B cell (primary cell): ENCODE results near the gene PRRC2B. TPM values are rescaled to one million over a fixed set of nuclear protein-coding genes. Genes with fewer than 3 reads are reported as not detected.

Source experiments
- ATAC-seq: fragments of 200-7000 bp; cut with Tn5 transposase; one replicate; pipeline ENCODE4 v1.10.0; 2021; ENCODE audit warnings: low read depth, mild to moderate bottlenecking, moderate number of reproducible peaks, moderate library complexity
- CTCF ChIA-PET: fragments of 350-600 bp; sonication (Branson Sonifier 250); formaldehyde crosslinking; loops from one replicate; lab custom pipeline; 2021; ENCODE audit warnings: antibody characterized with exemption, inconsistent platforms; lab: Charles Lee
- POLR2A ChIA-PET: fragments of 350-600 bp; sonication (Branson Sonifier 250); formaldehyde crosslinking; loops from one replicate; lab custom pipeline; 2021; ENCODE audit warnings: antibody characterized with exemption; lab: Charles Lee
- DNase-seq: peaks from one replicate; pipeline ENCODE4 v3.0.0; 2013
- H2AFZ ChIP-seq: 2 replicates; pipeline ENCODE4 v1.6.1; 2012; ENCODE audit warnings: mild to moderate bottlenecking, low read depth, low read length; ENCODE audit not compliant: insufficient read depth, poor library complexity, severe bottlenecking
- H3K27ac ChIP-seq, 2 donors: 1 replicate in 1 of 2; 2 replicates in 1 of 2; pipeline ENCODE4 v1.5.1; 2012 to 2013; ENCODE audit warnings: low read length in 2 of 2, mild to moderate bottlenecking in 2 of 2, moderate library complexity in 1 of 2
- H3K27me3 ChIP-seq, 4 experiments: fragments of 200-600 bp in 1 of 4; sonication (generic) in 1 of 4; replicated peaks in 1 of 4; 1 replicate in 2 of 4; 2 replicates in 2 of 4; pipeline versions ENCODE4 v1.6.1 to v1.7.0; 2013 to 2016; ENCODE audit warnings: low read length in 3 of 4, mild to moderate bottlenecking in 2 of 4, mixed read lengths in 1 of 4, moderate library complexity in 1 of 4; ENCODE audit not compliant: insufficient read depth in 4 of 4, control insufficient read depth in 3 of 4; ENCODE audit errors: control extremely low read depth in 1 of 4
- H3K36me3 ChIP-seq, 2 experiments: replicated peaks in 1 of 2; 1 replicate in 1 of 2; 2 replicates in 1 of 2; pipeline versions ENCODE4 v1.6.1 to v1.7.1; 2013; ENCODE audit warnings: low read length in 1 of 2; ENCODE audit not compliant: insufficient read depth in 2 of 2, control insufficient read depth in 1 of 2; ENCODE audit errors: control extremely low read depth in 1 of 2, extremely low read depth in 1 of 2
- H3K4me1 ChIP-seq, 2 donors: fragments of 200-600 bp in 1 of 2; sonication (generic) in 1 of 2; 1 replicate in 1 of 2; 2 replicates in 1 of 2; pipeline versions ENCODE4 v1.5.1 to v1.6.1; 2013 to 2017; ENCODE audit warnings: low read length in 2 of 2; ENCODE audit not compliant: control insufficient read depth in 2 of 2, insufficient read depth in 2 of 2
- H3K4me2 ChIP-seq: replicated peaks from 2 replicates; pipeline ENCODE3; 2012; ENCODE audit warnings: mild to moderate bottlenecking, low read depth, low read length; ENCODE audit not compliant: poor library complexity, severe bottlenecking
- H3K4me3 ChIP-seq, 5 experiments: fragments of 200-600 bp in 1 of 5; sonication (generic) in 1 of 5; 1 replicate in 3 of 5; 2 replicates in 2 of 5; pipeline versions ENCODE4 v1.5.1 to v1.7.0; 2011 to 2016; ENCODE audit warnings: low read length in 4 of 5, mild to moderate bottlenecking in 4 of 5, low read depth in 2 of 5, control low read depth in 1 of 5, moderate library complexity in 1 of 5; ENCODE audit not compliant: insufficient read depth in 1 of 5; ENCODE audit errors: control extremely low read depth in 1 of 5, extremely low read depth in 1 of 5
- H3K79me2 ChIP-seq: fragments of 200-600 bp; sonication (generic); one replicate; pipeline ENCODE4 v1.6.0; 2016; ENCODE audit warnings: low read length; ENCODE audit not compliant: control insufficient read depth, insufficient read depth
- H3K9ac ChIP-seq: fragments of 200-600 bp; sonication (generic); 2 replicates; pipeline ENCODE4 v1.6.1; 2017; ENCODE audit warnings: mild to moderate bottlenecking, low read length, moderate library complexity
- H3K9me3 ChIP-seq, 3 donors: one replicate each; pipeline versions ENCODE4 v1.6.1 to v1.7.1; 2013; ENCODE audit warnings: low read length in 2 of 3; ENCODE audit not compliant: control insufficient read depth in 2 of 3, insufficient read depth in 1 of 3; ENCODE audit errors: control extremely low read depth in 1 of 3
- H4K20me1 ChIP-seq: 2 replicates; pipeline ENCODE4 v1.6.0; 2012; ENCODE audit warnings: mild to moderate bottlenecking, low read length; ENCODE audit not compliant: insufficient read depth, control insufficient read depth, poor library complexity, severe bottlenecking
- H3K27ac Mint-ChIP-seq: one replicate; pipeline ENCODE4 v1.8.0; 2021; ENCODE audit warnings: mixed read lengths
- H3K27me3 Mint-ChIP-seq: one replicate; pipeline ENCODE4 v1.8.0; 2021; ENCODE audit warnings: mixed read lengths
- H3K4me1 Mint-ChIP-seq: one replicate; pipeline ENCODE4 v1.8.0; 2021; ENCODE audit warnings: mixed read lengths
- H3K4me3 Mint-ChIP-seq: one replicate; pipeline ENCODE4 v1.8.0; 2021; ENCODE audit warnings: mixed read lengths
- H3K9me3 Mint-ChIP-seq: one replicate; pipeline ENCODE4 v1.8.0; 2022; ENCODE audit warnings: mixed read lengths; ENCODE audit not compliant: insufficient read depth
- CTCF ChIP-seq: fragments of 200-600 bp; IDR thresholded peaks from one replicate; pipeline ENCODE4 v1.8.0; 2022; ENCODE audit warnings: antibody characterized with exemption, mild to moderate bottlenecking
- EZH2 ChIP-seq: IDR thresholded peaks from 2 replicates; pipeline ENCODE4 v1.6.1; 2012; ENCODE audit warnings: borderline replicate concordance, low read depth, mild to moderate bottlenecking, moderate library complexity, low read length; ENCODE audit not compliant: insufficient read depth, poor library complexity, severe bottlenecking
- WGBS: methylation state at CpG from one replicate; pipeline ENCODE4 v1.1.5; 2013; ENCODE audit warnings: missing lambda C conversion rate; ENCODE audit not compliant: insufficient coverage; 5-methylcytosine and 5-hydroxymethylcytosine counted together
- intact Hi-C: fragments of 100-400 bp; cut with micrococcal nuclease; formaldehyde crosslinking; loops from one replicate; pipeline ENCODE4 v1.10.0; 2022
- polyA plus RNA-seq: library from polyadenylated mRNA; depleted of rRNA; stranded (reverse); fragments of >200 nt; gene quantifications from 2 replicates; pipeline ENCODE4 v1.2.3, GENCODE V29; 2012
- total RNA-seq, 2 donors: library from RNA; stranded (reverse); fragments of 120-200 nt in 1 of 2; gene quantifications; 1 replicate in 1 of 2; 2 replicates in 1 of 2; pipeline versions ENCODE4 v1.2.3 to v1.2.4, GENCODE V29; 2013 to 2022

PRRC2B gene
- total and polyA plus RNA-seq, 2 donors (not counting 1 experiment from before 2014, with no cell fraction given), result 63.9 to 268 TPM

- DNase-seq (no peak), ATAC-seq (no peak)
- no peak overlapping the region for H3K4me3 Mint-ChIP-seq
- Histone ChIP-seq H4K20me1 (no peaks in the 10 kb centered on the region), H3K9ac (no peak overlapping the region), H3K4me2 (no peak overlapping the region), H3K9me3 (peaks cover 2 to 46% (median 23%) of the 10 kb centered on the region in 3 donors), H3K27me3 (peaks cover 0 to 33% (median 13%) of the 10 kb centered on the region in 4 experiments), H3K27ac (no peak overlapping the region), H3K79me2 (no peaks in the 10 kb centered on the region), H2AFZ (no peak overlapping the region), H3K4me1 (peaks cover 15 to 16% of the 10 kb centered on the region in 2 donors), H3K4me3 (no peak overlapping the region), H3K36me3 (no peaks in the 10 kb centered on the region)
- intact Hi-C loops, result no loop called here
- TF ChIP-seq EZH2, result no peak
- TF ChIP-seq CTCF, result no peak
- CTCF ChIA-PET, result no interaction called here
- H3K27ac Mint-ChIP-seq, result no peak overlapping the region
- H3K4me1 Mint-ChIP-seq, result peaks cover 11% of the 10 kb centered on the region
- POLR2A ChIA-PET, result no interaction called here
- WGBS, result no CpG with 5 or more reads among the region's 6 CpGs
- H3K9me3 Mint-ChIP-seq, result peaks cover 3% of the 10 kb centered on the region
- H3K27me3 Mint-ChIP-seq, result peaks cover 22% of the 10 kb centered on the region
Measured at GRCh38 chr9:131543141-131543540, 149.3 kb downstream of the PRRC2B start.

GRCh38 chr9:131545003-131545785, 151.3 kb downstream of the PRRC2B start, which contains the start of gene PRRT1B:
PRRT1B (plus strand) TSS chr9:131545523; CDS start chr9:131545616, 93 bp downstream.
- H3K4me3 Mint-ChIP-seq, result no peak within 1 kb of the TSS
- peak within 1 kb of the TSS; percentile 19 for H3K9ac ChIP-seq
- TF ChIP-seq EZH2 (no peak), CTCF (no peak)
- intact Hi-C loops, result no loop called here
- WGBS, result 37% methylated on average over 46 of the region's 50 CpGs
- H3K79me2 ChIP-seq, result no peaks in the 10 kb centered on the region
- peaks cover 15 to 16% of the 10 kb centered on the region in 2 donors for H3K4me1 ChIP-seq
- peaks cover 42% of the 10 kb centered on the region for H3K27me3 Mint-ChIP-seq
- ATAC-seq (no peak), DNase-seq (no peak)
- H4K20me1 ChIP-seq, result no peaks in the 10 kb centered on the region
- H3K27ac Mint-ChIP-seq, result no peak within 1 kb of the TSS
- H3K27ac ChIP-seq, result no peak within 1 kb of the TSS
- peaks cover 11% of the 10 kb centered on the region for H3K4me1 Mint-ChIP-seq
- ChIA-PET CTCF (no interaction called here), POLR2A (interaction anchor here (0.5 kb wide), 1 partner anchor 834 kb away, joined by 5 read pairs; no protein-coding TSS in a partner anchor)
- no peaks in the 10 kb centered on the region for H3K36me3 ChIP-seq
- H3K27me3 ChIP-seq, result peaks cover 0 to 40% (median 13%) of the 10 kb centered on the region in 4 experiments
- H3K4me3 ChIP-seq, result no peak within 1 kb of the TSS
- peaks cover 2 to 54% (median 23%) of the 10 kb centered on the region in 3 donors for H3K9me3 ChIP-seq
- peaks cover 10% of the 10 kb centered on the region for H3K9me3 Mint-ChIP-seq
- peak within 1 kb of the TSS; percentile 66 for H3K4me2 ChIP-seq
- no peak within 1 kb of the TSS for H2AFZ ChIP-seq
